HG03066 (cell line): ENCODE measurements around the gene RPL19.
"Not testable (repeated sequence)": the region's sequence is repeated elsewhere in the genome, so short reads cannot be mapped to it uniquely, and the experiment has no call there.

Source experiments
- ATAC-seq: cut with Tn5 transposase; IDR thresholded peaks from one replicate; pipeline ENCODE4 v1.9.1; 2021; ENCODE audit warnings: low read depth; ENCODE audit not compliant: unreplicated experiment

The RPL19 gene

GRCh38 chr17:39239640-39240314 lies 39.7 kb downstream of the RPL19 start:
- no peak for ATAC-seq

GRCh38 chr17:39240631-39241030 lies 40.5 kb downstream of the RPL19 start:
- ATAC-seq = no peak

GRCh38 chr17:39243155-39243554 lies 43.1 kb downstream of the RPL19 start:
- no peak for ATAC-seq

- ATAC-seq = no peak
Measured at GRCh38 chr17:39244016-39244599, 44.0 kb downstream of the RPL19 start.

GRCh38 chr17:39244600-39245570 lies 44.8 kb downstream of the RPL19 start:
- ATAC-seq = no peak

GRCh38 chr17:39246274-39246673 lies 46.2 kb downstream of the RPL19 start:
- no peak for ATAC-seq

GRCh38 chr17:39250076-39250475 lies 50.0 kb downstream of the RPL19 start:
- ATAC-seq = not testable (repeated sequence)

- ATAC-seq = no peak
Measured at GRCh38 chr17:39251997-39252396, 51.9 kb downstream of the RPL19 start.

GRCh38 chr17:39252788-39253460 lies 52.8 kb downstream of the RPL19 start:
- ATAC-seq = no peak
